Activated T-cell treated with anti-CD3 and anti-CD28 coated beads for 48 hours (primary cell): ENCODE data around the gene OR10A5.
"Not testable (repeated sequence)": the region's sequence is repeated elsewhere in the genome, so short reads cannot be mapped to it uniquely, and the experiment has no call there.

Source experiments
- DNase-seq: peaks from one replicate; pipeline ENCODE4 v3.0.0-alpha.2; 2020; ENCODE audit warnings: low read depth

The OR10A5 gene

DNA sequence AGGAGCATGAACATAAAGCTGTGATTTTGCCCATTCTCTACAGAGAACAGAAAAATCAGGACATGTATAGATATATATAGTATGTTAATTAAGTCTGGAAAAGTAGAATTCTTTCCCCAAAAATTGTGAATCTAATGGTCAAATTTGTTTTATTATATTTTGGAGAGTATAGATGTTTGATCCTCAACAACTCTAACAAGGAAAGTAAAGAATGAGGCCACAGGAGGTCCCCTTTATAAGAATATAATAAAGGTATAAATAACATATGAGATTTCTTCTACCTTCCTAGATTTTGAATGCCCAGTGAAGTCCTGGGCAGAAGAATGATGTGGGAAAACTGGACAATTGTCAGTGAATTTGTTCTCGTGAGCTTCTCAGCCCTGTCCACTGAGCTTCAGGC is 30.8 kb downstream of the OR10A5 start, which contains the start of gene OR10A4:
Gene OR10A4 (plus strand): TSS at position 301 of the 400 bp plus-strand sequence. CDS start 23 bp downstream, at position 324.
- DNase-seq: no peak

DNA sequence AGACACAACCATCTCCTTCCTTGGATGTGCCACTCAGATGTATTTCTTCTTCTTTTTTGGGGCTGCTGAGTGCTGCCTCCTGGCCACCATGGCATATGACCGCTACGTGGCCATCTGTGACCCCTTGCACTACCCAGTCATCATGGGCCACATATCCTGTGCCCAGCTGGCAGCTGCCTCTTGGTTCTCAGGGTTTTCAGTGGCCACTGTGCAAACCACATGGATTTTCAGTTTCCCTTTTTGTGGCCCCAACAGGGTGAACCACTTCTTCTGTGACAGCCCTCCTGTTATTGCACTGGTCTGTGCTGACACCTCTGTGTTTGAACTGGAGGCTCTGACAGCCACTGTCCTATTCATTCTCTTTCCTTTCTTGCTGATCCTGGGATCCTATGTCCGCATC is 31.4 kb downstream of the OR10A5 start:
- DNase-seq: no peak

DNA sequence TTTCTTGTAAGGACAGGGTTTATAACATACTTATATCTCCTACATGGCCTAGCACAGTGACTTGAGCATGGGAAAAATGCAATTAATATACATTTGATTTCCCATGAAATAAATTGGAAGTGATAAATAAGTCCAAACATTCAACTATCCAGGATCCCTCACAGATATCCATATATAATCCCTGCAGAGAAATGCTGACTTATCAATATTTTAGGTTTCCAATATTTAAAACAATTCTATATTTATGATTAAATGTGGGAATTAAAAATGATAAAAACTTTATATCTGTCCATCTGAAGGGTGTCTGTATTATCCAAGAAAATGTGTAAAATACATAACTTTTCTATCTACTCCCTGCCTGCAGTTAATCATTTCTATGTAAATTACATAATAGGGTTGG is 37.3 kb downstream of the OR10A5 start:
- DNase-seq: no peak

DNA sequence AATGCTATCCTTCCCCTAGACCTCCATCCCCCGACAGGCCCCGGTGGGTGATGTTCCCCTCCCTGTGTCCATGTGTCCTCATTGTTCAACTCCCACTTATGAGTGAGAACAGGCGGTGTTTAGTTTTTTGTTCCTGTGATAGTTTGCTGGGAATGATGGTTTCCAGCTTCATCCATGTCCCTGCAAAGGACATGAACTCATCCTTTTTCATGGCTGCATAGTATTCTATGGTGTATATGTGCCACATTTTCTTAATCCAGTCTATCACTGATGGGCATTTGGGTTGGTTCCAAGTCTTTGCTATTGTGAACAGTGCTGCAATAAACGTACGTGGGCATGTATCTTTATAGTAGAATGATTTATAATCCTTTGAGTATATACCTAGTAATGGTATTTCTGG is 42.2 kb downstream of the OR10A5 start:
- not testable (repeated sequence) for DNase-seq

DNA sequence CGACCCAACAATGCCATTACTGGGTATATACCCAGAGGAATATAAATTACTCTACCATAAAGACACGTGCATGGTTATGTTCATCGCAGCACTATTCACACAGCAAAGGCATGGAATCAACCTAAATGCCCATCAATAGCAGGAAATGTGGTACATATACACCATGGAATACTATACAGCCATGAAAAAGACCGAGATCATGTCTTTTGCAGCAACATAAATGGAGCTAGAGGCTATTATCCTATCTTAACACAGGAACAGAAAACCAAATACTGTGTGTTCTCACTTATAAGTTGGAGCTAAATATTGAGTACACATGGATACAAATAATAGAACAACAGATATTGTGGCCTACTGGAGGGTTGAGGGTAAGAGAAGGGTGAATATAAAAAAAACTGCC is 43.3 kb downstream of the OR10A5 start:
- no peak for DNase-seq

DNA sequence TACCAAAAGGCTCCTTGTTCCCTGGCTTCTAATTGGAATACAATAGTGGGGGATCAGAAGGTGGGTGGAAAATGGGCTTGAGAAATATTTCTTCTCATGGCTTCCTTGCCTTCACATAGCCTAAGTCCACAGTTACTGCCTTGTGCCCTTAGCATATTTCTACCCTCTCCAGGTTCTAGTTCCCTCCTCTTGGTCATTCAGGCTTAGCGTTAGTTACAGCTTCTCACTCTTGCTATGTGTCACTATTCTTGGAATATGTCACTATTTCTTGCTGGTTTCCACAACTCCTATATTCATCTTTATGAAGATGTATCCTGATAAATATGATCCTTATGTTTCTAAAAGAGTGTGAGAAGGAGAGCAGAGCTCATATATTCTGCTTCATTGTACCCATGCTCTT is 44.4 kb downstream of the OR10A5 start:
- no peak for DNase-seq

DNA sequence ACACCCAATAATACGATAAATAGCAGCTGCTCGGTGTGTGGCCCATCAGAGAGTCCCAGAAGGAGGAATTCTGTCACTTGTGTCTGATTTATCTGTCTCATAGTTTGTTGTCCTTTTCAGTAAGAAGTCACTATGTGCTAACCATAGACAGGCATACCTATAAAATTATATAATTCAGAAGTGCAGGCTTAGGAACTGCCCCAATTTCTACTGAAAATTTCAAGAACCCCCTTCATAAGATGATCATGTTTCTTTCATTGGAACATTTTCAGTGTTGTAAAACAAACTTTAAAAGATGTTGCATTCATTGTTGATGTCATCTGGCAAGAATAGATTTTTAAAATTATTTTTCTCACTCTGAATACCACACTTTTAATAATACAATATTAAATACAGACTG is 46.9 kb downstream of the OR10A5 start, which contains the start of gene OR2D2:
Gene OR2D2 (minus strand): TSS at position 101 of the 400 bp plus-strand sequence. CDS start 0 bp downstream, at position 101.
- no peak for DNase-seq

DNA sequence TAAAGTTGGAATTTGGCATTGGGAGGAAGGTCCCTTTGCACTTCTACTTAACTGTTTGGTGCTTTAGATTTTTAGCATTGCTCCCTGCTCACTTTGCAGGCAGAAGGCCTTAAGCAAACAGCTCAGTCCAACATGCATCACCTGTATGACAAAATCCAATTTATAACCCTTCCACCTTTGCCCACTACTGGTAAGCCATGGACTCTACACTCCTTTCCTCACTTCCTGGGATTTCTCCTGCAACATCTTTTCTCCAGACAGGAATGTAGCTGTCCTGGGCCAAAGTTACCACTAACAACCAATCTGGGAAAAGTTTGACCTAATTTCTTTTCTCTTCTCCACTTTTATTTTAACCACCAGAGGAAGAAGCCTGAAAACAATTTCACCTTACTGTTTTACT is 48.6 kb downstream of the OR10A5 start:
- DNase-seq: no peak

DNA sequence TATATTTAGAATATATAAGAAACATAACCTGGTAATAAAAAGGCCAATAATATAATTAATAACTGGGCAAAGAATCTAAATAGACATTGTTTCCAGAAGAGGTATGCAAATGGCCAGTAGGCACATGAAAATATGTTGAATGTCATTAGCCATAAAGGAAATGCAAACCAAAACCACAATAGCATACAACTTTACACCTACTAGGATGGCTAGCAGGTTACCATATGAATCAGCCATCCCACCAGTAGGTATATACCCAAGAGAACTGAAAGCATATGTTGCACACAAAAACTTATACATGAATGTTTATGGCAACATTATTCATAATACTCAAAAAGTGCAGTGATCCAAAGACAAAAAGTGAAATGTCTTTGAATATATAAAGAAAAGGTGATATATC is 49.5 kb downstream of the OR10A5 start:
- DNase-seq: no peak
